Loucy (cell line): ENCODE results near the gene PLS3.
"Not testable (repeated sequence)": the region's sequence is repeated elsewhere in the genome, so short reads cannot be mapped to it uniquely, and the experiment has no call there.

Source experiments
- H2AFZ ChIP-seq: fragments of 200-600 bp; sonication (generic); 2 replicates; pipeline ENCODE4 v1.6.0; 2016; ENCODE audit warnings: antibody characterized with exemption, mild to moderate bottlenecking, low read length, moderate library complexity
- H3F3A ChIP-seq: fragments of 200-600 bp; 2 replicates; pipeline ENCODE4 v1.6.0; 2016; ENCODE audit warnings: antibody characterized with exemption, low read depth, mild to moderate bottlenecking
- H3K27me3 ChIP-seq: fragments of 200-600 bp; sonication (generic); 2 replicates; pipeline ENCODE4 v1.6.1; 2014; ENCODE audit warnings: low read length, mild to moderate bottlenecking; ENCODE audit not compliant: insufficient read depth, poor library complexity, severe bottlenecking
- H3K36me3 ChIP-seq: fragments of 200-600 bp; sonication (generic); 2 replicates; pipeline ENCODE4 v1.6.1; 2016; ENCODE audit warnings: low read length; ENCODE audit not compliant: insufficient read depth
- H3K4me1 ChIP-seq: fragments of 200-600 bp; sonication (generic); 2 replicates; pipeline ENCODE4 v1.5.1; 2014; ENCODE audit warnings: low read length, mild to moderate bottlenecking; ENCODE audit not compliant: insufficient read depth, poor library complexity, severe bottlenecking
- H3K4me2 ChIP-seq: fragments of 200-600 bp; sonication (generic); 2 replicates; pipeline ENCODE4 v1.6.0; 2014; ENCODE audit warnings: antibody characterized with exemption, low read length, low read depth, mild to moderate bottlenecking; ENCODE audit not compliant: poor library complexity, severe bottlenecking
- H3K4me3 ChIP-seq: fragments of 200-600 bp; sonication (generic); 2 replicates; pipeline ENCODE4 v1.5.1; 2014; ENCODE audit warnings: low read length, mild to moderate bottlenecking, mixed read lengths; ENCODE audit not compliant: poor library complexity, severe bottlenecking
- H3K79me2 ChIP-seq: fragments of 200-600 bp; sonication (generic); 2 replicates; pipeline ENCODE4 v1.6.1; 2014; ENCODE audit warnings: low read length; ENCODE audit not compliant: insufficient read depth
- H3K9ac ChIP-seq: fragments of 200-600 bp; sonication (generic); 2 replicates; pipeline ENCODE4 v1.6.0; 2014; ENCODE audit warnings: mild to moderate bottlenecking, low read depth, low read length, moderate library complexity; ENCODE audit not compliant: poor library complexity, severe bottlenecking
- H3K9me2 ChIP-seq: fragments of 200-600 bp; sonication (generic); replicated peaks from 2 replicates; pipeline ENCODE4 v1.6.1; 2016; ENCODE audit warnings: low read depth, low read length, mixed read lengths
- H3K9me3 ChIP-seq: fragments of 200-600 bp; sonication (generic); 2 replicates; pipeline ENCODE4 v1.6.1; 2014; ENCODE audit warnings: mild to moderate bottlenecking, antibody characterized with exemption, low read length, low read depth; ENCODE audit not compliant: insufficient read depth
- H4K20me1 ChIP-seq: fragments of 200-600 bp; sonication (generic); 2 replicates; pipeline ENCODE4 v1.6.0; 2014; ENCODE audit warnings: antibody characterized with exemption, low read length, mild to moderate bottlenecking; ENCODE audit not compliant: insufficient read depth, poor library complexity, severe bottlenecking
- EZH2phosphoT487 ChIP-seq: fragments of 200-600 bp; IDR thresholded peaks from 2 replicates; pipeline ENCODE4 v1.6.1; 2018; ENCODE audit warnings: antibody characterized with exemption, mild to moderate bottlenecking, moderate library complexity, borderline replicate concordance
- TF ChIP-seq, protein P1 (sequence below): fragments of 200-600 bp; sonication (generic); conservative IDR thresholded peaks from 2 replicates; pipeline ENCODE4 v1.5.1; 2014; ENCODE audit warnings: mild to moderate bottlenecking, antibody characterized with exemption, low read length

Gene PLS3

DNA sequence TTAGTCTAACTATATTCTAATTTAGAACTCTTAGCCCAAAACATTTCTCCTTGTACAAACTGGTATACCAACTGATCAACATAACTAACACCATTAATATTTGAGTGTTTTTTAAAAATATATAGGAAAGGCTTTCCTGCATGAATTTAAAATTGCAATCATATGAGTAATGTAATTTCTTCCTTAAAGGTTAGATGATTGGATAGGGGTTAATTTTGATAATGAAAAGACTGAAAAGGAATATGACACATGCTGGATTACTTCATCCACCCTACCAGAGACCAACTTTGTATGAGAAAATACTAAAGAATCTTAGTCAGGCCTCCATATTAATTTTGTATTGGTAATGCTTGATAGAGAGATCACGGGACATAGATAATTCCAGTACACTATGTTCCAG is 25.1 kb upstream of the PLS3 start:
- Histone ChIP-seq H3K9ac (no peak overlapping the region), H3K9me2 (no peaks in the 10 kb centered on the region), H3K4me3 (no peak overlapping the region), H3K4me1 (no peaks in the 10 kb centered on the region), H3K79me2 (no peaks in the 10 kb centered on the region), H3K36me3 (no peaks in the 10 kb centered on the region), H3F3A (no peaks in the 10 kb centered on the region), H3K27me3 (no peaks in the 10 kb centered on the region), H3K4me2 (no peak overlapping the region), H3K9me3 (no peaks in the 10 kb centered on the region), H4K20me1 (no peaks in the 10 kb centered on the region), H2AFZ (no peak overlapping the region)
- no peak for TF ChIP-seq EZH2phosphoT487
- TF ChIP-seq, protein P1, sequence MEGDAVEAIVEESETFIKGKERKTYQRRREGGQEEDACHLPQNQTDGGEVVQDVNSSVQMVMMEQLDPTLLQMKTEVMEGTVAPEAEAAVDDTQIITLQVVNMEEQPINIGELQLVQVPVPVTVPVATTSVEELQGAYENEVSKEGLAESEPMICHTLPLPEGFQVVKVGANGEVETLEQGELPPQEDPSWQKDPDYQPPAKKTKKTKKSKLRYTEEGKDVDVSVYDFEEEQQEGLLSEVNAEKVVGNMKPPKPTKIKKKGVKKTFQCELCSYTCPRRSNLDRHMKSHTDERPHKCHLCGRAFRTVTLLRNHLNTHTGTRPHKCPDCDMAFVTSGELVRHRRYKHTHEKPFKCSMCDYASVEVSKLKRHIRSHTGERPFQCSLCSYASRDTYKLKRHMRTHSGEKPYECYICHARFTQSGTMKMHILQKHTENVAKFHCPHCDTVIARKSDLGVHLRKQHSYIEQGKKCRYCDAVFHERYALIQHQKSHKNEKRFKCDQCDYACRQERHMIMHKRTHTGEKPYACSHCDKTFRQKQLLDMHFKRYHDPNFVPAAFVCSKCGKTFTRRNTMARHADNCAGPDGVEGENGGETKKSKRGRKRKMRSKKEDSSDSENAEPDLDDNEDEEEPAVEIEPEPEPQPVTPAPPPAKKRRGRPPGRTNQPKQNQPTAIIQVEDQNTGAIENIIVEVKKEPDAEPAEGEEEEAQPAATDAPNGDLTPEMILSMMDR = no peak

DNA sequence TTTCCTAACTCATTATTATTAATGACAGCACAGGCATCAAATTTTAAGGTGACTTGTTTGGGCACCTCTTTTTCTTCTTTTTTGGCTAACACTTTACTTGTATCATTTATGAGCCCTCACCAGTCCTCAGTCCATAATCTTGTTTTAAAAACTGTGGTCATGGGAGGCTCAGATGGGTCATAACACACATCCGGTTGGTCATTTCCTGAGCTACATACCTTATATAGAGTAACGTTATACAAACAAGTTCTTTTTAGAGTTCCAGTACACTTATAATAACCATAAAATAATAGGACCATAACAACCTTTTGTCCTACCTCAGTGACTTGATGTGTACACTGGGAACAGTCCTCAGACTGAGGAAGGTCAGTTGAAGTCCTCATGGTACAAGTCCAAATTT is 21.1 kb upstream of the PLS3 start:
- Histone ChIP-seq H2AFZ (no peak overlapping the region), H3K9me3 (no peaks in the 10 kb centered on the region), H3K9me2 (no peaks in the 10 kb centered on the region), H3K27me3 (no peaks in the 10 kb centered on the region), H3K79me2 (no peaks in the 10 kb centered on the region), H3K4me2 (no peak overlapping the region), H3K9ac (no peak overlapping the region), H3K4me3 (no peak overlapping the region), H3K4me1 (no peaks in the 10 kb centered on the region), H4K20me1 (no peaks in the 10 kb centered on the region), H3F3A (no peaks in the 10 kb centered on the region), H3K36me3 (no peaks in the 10 kb centered on the region)
- TF ChIP-seq, protein P1 = no peak
- TF ChIP-seq EZH2phosphoT487 = no peak

DNA sequence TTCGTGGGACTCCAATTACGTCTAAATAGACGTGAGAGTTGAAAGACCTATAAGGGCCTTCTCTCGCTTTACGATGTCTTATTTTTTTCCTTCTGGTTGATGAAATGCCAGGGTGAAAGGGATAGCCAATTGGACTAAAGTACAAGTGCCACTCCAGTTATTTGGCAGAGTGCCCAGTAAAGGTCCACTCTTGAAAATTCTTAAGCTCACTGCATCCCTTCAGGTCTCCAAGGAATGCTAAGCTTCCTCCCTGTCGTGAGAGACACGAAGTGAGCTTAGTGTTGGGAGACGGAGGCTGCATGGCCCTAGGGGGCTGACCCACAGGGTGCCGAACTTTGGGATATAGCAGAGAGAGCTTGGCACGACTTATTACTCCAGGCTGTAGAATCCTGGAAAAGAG is 19.9 kb upstream of the PLS3 start:
- H3K79me2 ChIP-seq, H3K9ac ChIP-seq, H3K27me3 ChIP-seq, H3K9me3 ChIP-seq, H3K4me1 ChIP-seq, H3K9me2 ChIP-seq, H3K4me3 ChIP-seq, H2AFZ ChIP-seq, H4K20me1 ChIP-seq, H3F3A ChIP-seq, H3K36me3 ChIP-seq, H3K4me2 ChIP-seq: not testable (repeated sequence)

DNA sequence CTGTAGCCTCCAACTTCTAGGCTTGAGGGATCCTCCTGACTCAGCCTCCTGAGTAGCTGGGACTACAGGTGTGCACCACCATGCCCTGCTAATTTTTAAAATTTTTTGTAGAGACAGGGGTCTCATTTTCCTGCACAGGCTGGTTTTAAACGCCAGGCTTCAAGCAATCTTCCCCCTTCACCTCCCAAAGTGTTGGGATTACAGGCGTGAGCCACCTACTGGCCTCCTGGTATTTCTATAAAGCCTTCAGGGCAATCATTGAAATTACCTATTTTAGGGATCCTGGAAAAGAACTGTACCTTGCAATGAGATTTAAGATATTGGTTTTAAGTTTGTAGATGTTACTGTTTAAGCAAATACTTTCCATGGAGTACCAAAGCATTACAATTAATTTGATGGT is 13.5 kb upstream of the PLS3 start:
- no peak overlapping the region for H3K4me3 ChIP-seq
- no peak overlapping the region for H2AFZ ChIP-seq
- H3K36me3 ChIP-seq = no peaks in the 10 kb centered on the region
- H4K20me1 ChIP-seq = no peaks in the 10 kb centered on the region
- H3K9me3 ChIP-seq = no peaks in the 10 kb centered on the region
- H3K9me2 ChIP-seq = no peaks in the 10 kb centered on the region
- no peaks in the 10 kb centered on the region for H3F3A ChIP-seq
- no peak overlapping the region for H3K4me2 ChIP-seq
- H3K4me1 ChIP-seq = no peaks in the 10 kb centered on the region
- no peak overlapping the region for H3K9ac ChIP-seq
- H3K27me3 ChIP-seq = no peaks in the 10 kb centered on the region
- no peak for TF ChIP-seq EZH2phosphoT487
- TF ChIP-seq, protein P1 = no peak
- H3K79me2 ChIP-seq = no peaks in the 10 kb centered on the region
